ENCODE data around the gene PDGFC.
"Not testable (repeated sequence)": the region's sequence is repeated elsewhere in the genome, so short reads cannot be mapped to it uniquely, and the experiment has no call there.

PDGFC gene

DNA sequence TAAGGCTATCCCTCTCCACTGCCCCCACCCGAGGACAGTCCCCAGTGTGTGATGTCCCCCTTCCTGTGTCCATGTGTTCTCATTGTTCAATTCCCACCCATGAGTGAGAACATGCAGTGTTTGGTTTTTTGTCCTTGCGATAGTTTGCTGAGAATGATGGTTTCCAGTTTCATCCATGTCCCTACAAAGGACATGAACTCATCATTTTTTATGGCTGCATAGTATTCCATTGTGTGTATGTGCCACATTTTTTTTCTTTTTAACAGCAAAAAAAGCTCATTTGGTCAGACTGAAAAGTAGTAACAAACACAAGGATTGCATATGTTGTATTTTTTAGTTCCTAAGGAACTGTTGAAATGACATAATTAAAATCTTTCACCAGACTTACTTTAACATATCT is 105.5 kb downstream of the PDGFC start:
- H3K36me3 ChIP-seq (ENCODE audit: control insufficient read depth, low read depth, low read length); H3K9ac ChIP-seq (ENCODE audit: low read length); H3K27ac ChIP-seq (ENCODE audit: low read length); H3K4me3 ChIP-seq (ENCODE audit: low read length); H3K27me3 ChIP-seq (ENCODE audit: control insufficient read depth, insufficient read depth, low read length); H3K9me3 ChIP-seq (ENCODE audit: control insufficient read depth, low read depth, low read length); H3K4me1 ChIP-seq (ENCODE audit: control insufficient read depth, low read depth, low read length): not testable (repeated sequence)

DNA sequence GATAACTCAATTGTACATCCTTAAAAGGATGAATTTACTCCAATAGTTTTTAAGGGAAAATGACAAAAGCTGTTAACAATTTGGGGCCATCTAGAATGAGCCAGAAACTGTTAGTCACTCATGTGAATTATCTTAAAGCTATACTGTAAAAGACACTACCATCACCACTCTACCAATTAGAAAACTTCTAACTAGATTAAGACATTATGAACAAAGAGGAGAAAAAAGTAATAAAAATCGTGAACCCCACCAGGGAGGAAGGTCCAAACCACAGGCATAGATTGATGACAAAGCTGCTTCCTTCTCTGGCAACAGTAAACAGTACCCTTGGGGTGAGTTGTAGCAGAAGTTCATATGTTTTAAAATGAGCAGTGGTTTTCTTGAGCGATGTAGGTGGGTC is 106.1 kb downstream of the PDGFC start:
- no peaks in the 10 kb centered on the region for H3K27me3 ChIP-seq (ENCODE audit: control insufficient read depth, insufficient read depth, low read length)
- no peak overlapping the region for H3K27ac ChIP-seq (ENCODE audit: low read length)
- H3K9me3 ChIP-seq (ENCODE audit: control insufficient read depth, low read depth, low read length), result no peaks in the 10 kb centered on the region
- H3K4me3 ChIP-seq (ENCODE audit: low read length), result no peak overlapping the region
- no peaks in the 10 kb centered on the region for H3K36me3 ChIP-seq (ENCODE audit: control insufficient read depth, low read depth, low read length)
- no peaks in the 10 kb centered on the region for H3K4me1 ChIP-seq (ENCODE audit: control insufficient read depth, low read depth, low read length)
- no peak overlapping the region for H3K9ac ChIP-seq (ENCODE audit: low read length)

DNA sequence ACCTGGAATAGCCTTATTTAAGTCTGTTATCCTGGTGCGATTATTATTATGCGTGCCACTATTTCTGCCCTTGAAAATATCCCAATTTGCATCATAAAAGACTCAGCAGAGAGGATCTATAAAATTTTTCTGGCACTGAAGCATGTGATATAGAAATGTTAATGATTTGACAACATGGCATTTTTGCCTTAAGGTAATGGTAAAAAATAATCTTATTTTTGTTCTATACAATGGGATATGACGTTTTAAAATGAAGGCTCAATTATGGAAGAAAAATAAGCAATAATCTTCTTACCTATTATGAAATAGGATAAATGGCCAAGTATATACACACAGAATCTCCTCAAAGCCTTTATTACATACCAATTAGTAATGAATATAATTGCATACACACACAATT is 113.5 kb downstream of the PDGFC start:
- Histone ChIP-seq H3K36me3 (ENCODE audit: control insufficient read depth, low read depth, low read length) (no peaks in the 10 kb centered on the region), H3K27me3 (ENCODE audit: control insufficient read depth, insufficient read depth, low read length) (no peaks in the 10 kb centered on the region), H3K4me3 (ENCODE audit: low read length) (no peak overlapping the region), H3K4me1 (ENCODE audit: control insufficient read depth, low read depth, low read length) (no peaks in the 10 kb centered on the region), H3K9me3 (ENCODE audit: control insufficient read depth, low read depth, low read length) (no peaks in the 10 kb centered on the region), H3K9ac (ENCODE audit: low read length) (no peak overlapping the region), H3K27ac (ENCODE audit: low read length) (no peak overlapping the region)

DNA sequence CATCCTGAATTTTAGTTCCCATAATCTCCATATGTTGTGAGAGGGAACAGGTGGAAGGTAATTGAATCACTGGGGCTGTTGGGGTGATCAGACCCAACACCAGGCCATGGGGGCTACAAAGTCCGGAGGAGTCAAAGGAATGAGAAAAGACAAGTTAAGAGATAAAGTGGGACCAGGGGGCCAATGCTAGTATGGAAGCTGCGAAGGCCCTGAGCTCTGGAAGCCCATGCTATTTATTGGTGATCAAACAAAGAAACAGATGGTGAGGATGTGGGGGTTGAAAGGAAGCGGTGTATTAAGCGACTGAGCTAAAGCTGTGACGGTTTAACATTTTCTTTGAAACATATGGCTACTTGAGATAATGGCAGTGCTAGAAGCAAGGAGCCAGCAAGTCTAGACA is 132.8 kb downstream of the PDGFC start:
- Histone ChIP-seq H3K27ac (ENCODE audit: low read length) (no peak overlapping the region), H3K4me3 (ENCODE audit: low read length) (no peak overlapping the region), H3K9ac (ENCODE audit: low read length) (no peak overlapping the region), H3K36me3 (ENCODE audit: control insufficient read depth, low read depth, low read length) (no peaks in the 10 kb centered on the region), H3K9me3 (ENCODE audit: control insufficient read depth, low read depth, low read length) (peaks cover 24% of the 10 kb centered on the region), H3K4me1 (ENCODE audit: control insufficient read depth, low read depth, low read length) (no peaks in the 10 kb centered on the region), H3K27me3 (ENCODE audit: control insufficient read depth, insufficient read depth, low read length) (no peaks in the 10 kb centered on the region)

DNA sequence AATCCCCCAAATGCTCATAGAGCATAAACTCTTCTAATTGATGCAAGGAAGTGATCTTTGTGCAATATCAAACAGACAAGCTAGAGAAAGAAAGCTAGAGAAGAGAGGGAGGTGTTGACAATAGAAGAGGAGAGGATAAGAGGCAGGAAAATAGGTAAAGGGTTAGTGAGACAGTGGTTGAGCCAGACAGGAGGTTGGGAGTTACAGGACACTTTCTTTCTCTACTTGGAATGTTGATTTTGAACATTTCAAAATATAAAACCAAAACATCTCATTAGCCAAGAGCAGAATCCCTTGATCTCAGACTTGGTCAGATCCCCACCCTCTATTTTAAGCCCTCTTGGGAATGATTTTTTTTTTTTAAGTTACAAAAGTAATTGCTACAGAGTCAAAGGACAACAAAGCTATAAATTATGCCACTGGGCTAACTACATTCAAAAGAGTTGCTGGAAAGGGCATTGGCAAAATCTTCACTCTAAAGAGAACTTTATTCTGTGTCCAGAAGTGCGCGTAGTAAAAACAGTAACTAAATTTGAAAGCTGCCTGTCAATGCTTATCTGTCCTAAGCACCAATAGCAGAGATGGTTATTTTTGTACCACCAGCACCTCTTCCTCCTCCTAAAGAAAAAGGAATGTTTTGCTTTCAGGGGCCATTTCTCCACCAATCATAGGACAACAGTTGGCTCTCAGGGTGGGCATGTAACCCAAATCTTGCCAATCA is 133.8 kb downstream of the PDGFC start:
- Histone ChIP-seq H3K4me3 (ENCODE audit: low read length) (no peak overlapping the region), H3K9ac (ENCODE audit: low read length) (no peak overlapping the region), H3K4me1 (ENCODE audit: control insufficient read depth, low read depth, low read length) (no peaks in the 10 kb centered on the region), H3K9me3 (ENCODE audit: control insufficient read depth, low read depth, low read length) (peaks cover 24% of the 10 kb centered on the region), H3K36me3 (ENCODE audit: control insufficient read depth, low read depth, low read length) (no peaks in the 10 kb centered on the region), H3K27me3 (ENCODE audit: control insufficient read depth, insufficient read depth, low read length) (no peaks in the 10 kb centered on the region), H3K27ac (ENCODE audit: low read length) (no peak overlapping the region)

DNA sequence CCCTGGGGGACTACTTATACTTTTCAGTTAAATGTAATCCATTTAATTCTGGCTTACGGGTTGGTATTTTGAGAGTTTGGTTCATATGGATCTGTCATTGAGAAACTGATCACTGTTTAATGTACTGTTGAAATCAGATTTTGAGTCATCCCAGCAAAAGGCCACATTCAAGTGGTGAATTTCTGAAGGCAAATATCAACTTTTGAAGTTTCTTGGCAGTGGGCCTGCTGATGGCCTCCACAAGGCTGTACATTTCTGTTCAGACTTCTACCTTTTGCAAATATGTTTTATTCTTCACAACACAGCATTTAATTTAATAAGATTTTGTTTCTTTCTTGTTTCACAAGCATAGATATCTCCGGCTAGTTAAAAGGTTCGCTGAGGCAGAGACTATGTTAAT is 138.7 kb downstream of the PDGFC start:
- no peaks in the 10 kb centered on the region for H3K27me3 ChIP-seq (ENCODE audit: control insufficient read depth, insufficient read depth, low read length)
- H3K9ac ChIP-seq (ENCODE audit: low read length), result no peak overlapping the region
- H3K36me3 ChIP-seq (ENCODE audit: control insufficient read depth, low read depth, low read length), result no peaks in the 10 kb centered on the region
- H3K9me3 ChIP-seq (ENCODE audit: control insufficient read depth, low read depth, low read length), result peaks cover 4% of the 10 kb centered on the region
- no peak overlapping the region for H3K27ac ChIP-seq (ENCODE audit: low read length)
- H3K4me3 ChIP-seq (ENCODE audit: low read length), result no peak overlapping the region
- H3K4me1 ChIP-seq (ENCODE audit: control insufficient read depth, low read depth, low read length), result no peaks in the 10 kb centered on the region

DNA sequence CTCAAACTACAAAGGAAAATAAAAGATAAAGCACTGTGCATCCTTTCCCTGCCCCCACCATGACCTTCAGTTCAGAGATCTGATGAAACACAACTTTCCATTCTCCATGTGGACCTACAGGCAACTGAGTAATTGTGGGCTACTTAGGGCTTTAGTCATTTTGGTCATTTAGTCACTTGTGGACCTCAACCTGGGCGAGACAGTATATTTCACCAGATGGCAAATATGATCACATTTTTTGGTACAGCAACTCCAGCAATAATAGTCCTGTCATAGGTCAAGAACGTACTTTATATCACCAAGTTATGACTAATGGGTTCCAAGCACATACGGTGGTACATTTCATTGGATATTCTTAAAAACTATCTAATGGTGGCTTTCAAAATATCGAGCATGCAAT is 141.2 kb downstream of the PDGFC start:
- no peak overlapping the region for H3K4me3 ChIP-seq (ENCODE audit: low read length)
- no peaks in the 10 kb centered on the region for H3K27me3 ChIP-seq (ENCODE audit: control insufficient read depth, insufficient read depth, low read length)
- H3K27ac ChIP-seq (ENCODE audit: low read length), result no peak overlapping the region
- H3K9ac ChIP-seq (ENCODE audit: low read length), result no peak overlapping the region
- H3K36me3 ChIP-seq (ENCODE audit: control insufficient read depth, low read depth, low read length), result no peaks in the 10 kb centered on the region
- no peaks in the 10 kb centered on the region for H3K4me1 ChIP-seq (ENCODE audit: control insufficient read depth, low read depth, low read length)
- H3K9me3 ChIP-seq (ENCODE audit: control insufficient read depth, low read depth, low read length), result no peaks in the 10 kb centered on the region

DNA sequence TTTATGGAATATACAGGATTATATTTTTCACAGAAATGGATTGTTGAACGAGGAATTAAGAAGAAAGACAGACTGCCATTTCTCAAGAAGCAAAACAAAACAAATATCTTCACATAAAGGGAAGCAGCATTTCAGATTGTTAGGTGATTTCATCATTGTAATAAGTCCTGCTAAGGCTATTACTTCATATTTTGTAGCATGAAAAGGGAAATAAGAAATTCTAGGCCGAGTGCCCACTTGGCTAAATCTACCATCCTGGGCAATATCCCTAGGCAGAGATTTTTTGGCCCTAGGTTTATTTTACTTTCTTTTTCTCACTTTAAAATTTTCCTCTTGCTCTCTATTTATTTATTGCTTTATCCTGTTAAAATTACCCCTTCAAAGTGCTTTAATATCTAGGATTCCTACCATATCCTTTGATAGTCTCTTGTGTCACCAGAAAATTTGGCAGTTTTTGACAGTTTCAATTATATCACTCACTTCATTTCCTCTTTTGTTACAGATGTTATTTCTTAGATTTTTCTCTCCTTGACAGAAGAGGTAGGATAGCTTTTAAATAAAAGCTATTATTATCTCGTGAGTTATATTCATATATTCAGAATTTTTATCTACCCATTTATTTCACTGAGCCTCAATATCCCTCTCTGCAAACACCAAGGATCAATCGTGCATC is 142.3 kb downstream of the PDGFC start:
- Histone ChIP-seq H3K36me3 (ENCODE audit: control insufficient read depth, low read depth, low read length) (no peaks in the 10 kb centered on the region), H3K9me3 (ENCODE audit: control insufficient read depth, low read depth, low read length) (no peaks in the 10 kb centered on the region), H3K27me3 (ENCODE audit: control insufficient read depth, insufficient read depth, low read length) (no peaks in the 10 kb centered on the region), H3K27ac (ENCODE audit: low read length) (no peak overlapping the region), H3K4me1 (ENCODE audit: control insufficient read depth, low read depth, low read length) (no peaks in the 10 kb centered on the region), H3K9ac (ENCODE audit: low read length) (no peak overlapping the region), H3K4me3 (ENCODE audit: low read length) (no peak overlapping the region)

DNA sequence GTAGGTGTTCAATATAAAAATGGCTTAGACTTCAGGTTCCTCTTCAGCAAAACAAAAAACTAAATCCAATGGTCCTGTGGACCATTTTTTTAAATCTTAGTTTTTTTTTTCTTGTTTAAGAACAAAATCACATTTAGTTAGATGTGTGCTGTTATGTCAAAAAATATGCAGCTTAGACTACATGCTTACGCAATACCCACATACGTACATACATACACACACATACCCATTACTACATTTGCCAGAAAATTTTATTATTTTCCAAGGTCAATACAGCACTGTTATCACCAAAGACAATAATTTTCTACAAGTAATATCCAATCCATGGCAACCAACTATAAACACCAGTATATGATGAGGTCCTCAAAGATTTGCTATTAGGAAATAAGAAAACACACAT is 144.1 kb downstream of the PDGFC start:
- Histone ChIP-seq H3K4me3 (ENCODE audit: low read length) (no peak overlapping the region), H3K4me1 (ENCODE audit: control insufficient read depth, low read depth, low read length) (no peaks in the 10 kb centered on the region), H3K27ac (ENCODE audit: low read length) (no peak overlapping the region), H3K9me3 (ENCODE audit: control insufficient read depth, low read depth, low read length) (no peaks in the 10 kb centered on the region), H3K9ac (ENCODE audit: low read length) (no peak overlapping the region), H3K36me3 (ENCODE audit: control insufficient read depth, low read depth, low read length) (no peaks in the 10 kb centered on the region), H3K27me3 (ENCODE audit: control insufficient read depth, insufficient read depth, low read length) (no peaks in the 10 kb centered on the region)

DNA sequence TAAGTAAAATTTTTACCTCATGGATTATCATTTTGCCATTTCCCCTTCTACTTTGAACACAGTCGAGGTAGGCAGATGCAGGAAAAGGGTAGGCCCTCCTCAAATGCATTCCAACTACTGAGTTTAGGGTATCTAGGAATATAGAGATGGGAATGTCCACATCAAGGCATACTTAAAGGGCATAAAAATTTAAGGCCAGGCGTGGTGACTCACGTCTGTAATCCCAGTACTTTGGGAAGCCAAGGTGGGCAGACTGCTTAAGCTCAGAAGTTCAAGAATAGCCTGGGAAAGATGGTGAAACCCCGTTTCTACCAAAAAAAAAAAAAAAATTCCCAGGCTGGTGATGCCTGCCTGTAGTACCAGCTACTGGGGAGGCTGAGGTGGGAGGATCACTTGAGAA is 146.5 kb downstream of the PDGFC start:
- Histone ChIP-seq H3K9ac (ENCODE audit: low read length) (no peak overlapping the region), H3K36me3 (ENCODE audit: control insufficient read depth, low read depth, low read length) (no peaks in the 10 kb centered on the region), H3K27me3 (ENCODE audit: control insufficient read depth, insufficient read depth, low read length) (no peaks in the 10 kb centered on the region), H3K9me3 (ENCODE audit: control insufficient read depth, low read depth, low read length) (no peaks in the 10 kb centered on the region), H3K4me1 (ENCODE audit: control insufficient read depth, low read depth, low read length) (no peaks in the 10 kb centered on the region), H3K27ac (ENCODE audit: low read length) (no peak overlapping the region), H3K4me3 (ENCODE audit: low read length) (no peak overlapping the region)

DNA sequence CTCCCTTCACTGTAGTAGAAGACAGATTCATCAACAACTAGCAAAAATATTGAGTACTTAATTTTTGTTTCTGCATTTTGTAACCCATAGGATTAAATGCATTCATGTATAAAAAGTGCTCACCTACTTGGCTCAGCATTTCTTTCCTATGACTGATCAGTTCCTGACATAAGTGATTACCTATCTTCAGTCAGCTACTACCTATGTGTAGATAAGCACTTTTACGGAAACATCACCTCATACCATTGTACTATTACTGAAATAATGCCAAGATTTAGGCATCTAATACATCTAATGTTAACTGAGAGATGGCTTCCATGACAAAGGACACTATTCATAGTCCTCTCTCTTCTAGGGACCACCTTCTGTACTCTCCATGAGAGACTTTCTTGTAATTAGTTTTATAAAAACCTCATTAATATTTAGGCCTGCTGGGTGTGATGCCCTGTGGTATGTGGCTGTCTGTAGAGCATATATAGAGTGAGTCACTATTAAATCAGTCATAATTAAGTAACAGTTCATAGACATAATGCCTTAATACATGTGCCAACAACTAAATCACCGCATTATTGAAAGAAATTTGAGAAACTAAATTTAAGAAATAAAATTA is 147.0 kb downstream of the PDGFC start:
- Histone ChIP-seq H3K4me3 (ENCODE audit: low read length) (no peak overlapping the region), H3K4me1 (ENCODE audit: control insufficient read depth, low read depth, low read length) (no peaks in the 10 kb centered on the region), H3K27ac (ENCODE audit: low read length) (no peak overlapping the region), H3K9ac (ENCODE audit: low read length) (no peak overlapping the region), H3K27me3 (ENCODE audit: control insufficient read depth, insufficient read depth, low read length) (no peaks in the 10 kb centered on the region), H3K36me3 (ENCODE audit: control insufficient read depth, low read depth, low read length) (no peaks in the 10 kb centered on the region), H3K9me3 (ENCODE audit: control insufficient read depth, low read depth, low read length) (no peaks in the 10 kb centered on the region)

DNA sequence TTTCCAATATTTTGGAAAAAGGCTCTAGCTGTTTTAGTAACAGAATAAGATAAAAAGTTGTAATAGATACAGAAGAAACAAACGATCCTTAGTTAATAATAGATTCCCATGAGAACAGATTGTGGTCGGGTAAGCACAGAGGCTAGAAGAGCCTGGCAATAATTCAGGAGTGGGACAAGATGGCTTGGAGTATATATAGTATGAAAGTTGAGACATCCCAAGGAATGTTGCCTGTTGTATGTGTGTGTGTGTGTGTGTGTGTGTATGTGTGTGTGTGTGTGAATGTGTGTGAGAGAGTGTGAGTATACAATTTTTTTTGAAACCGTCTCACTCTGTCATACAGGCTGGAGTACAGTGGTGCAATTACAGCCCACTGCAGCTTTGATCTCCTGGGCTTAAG is 150.7 kb downstream of the PDGFC start:
- no peak overlapping the region for H3K9ac ChIP-seq (ENCODE audit: low read length)
- no peaks in the 10 kb centered on the region for H3K27me3 ChIP-seq (ENCODE audit: control insufficient read depth, insufficient read depth, low read length)
- no peaks in the 10 kb centered on the region for H3K9me3 ChIP-seq (ENCODE audit: control insufficient read depth, low read depth, low read length)
- H3K36me3 ChIP-seq (ENCODE audit: control insufficient read depth, low read depth, low read length), result no peaks in the 10 kb centered on the region
- no peak overlapping the region for H3K4me3 ChIP-seq (ENCODE audit: low read length)
- no peak overlapping the region for H3K27ac ChIP-seq (ENCODE audit: low read length)
- no peaks in the 10 kb centered on the region for H3K4me1 ChIP-seq (ENCODE audit: control insufficient read depth, low read depth, low read length)
